Endometrium (tissue), 2 donors: Measurements from ENCODE around the gene GPRASP2.

ENCODE experiments used
- FAIRE-seq: peaks from 2 replicates; lab custom pipeline; 2012; peaks lifted over from hg19 to GRCh38; lab: Jason Lieb, UNC
- donor health status: control.
- donor health status: control.

Gene GPRASP2

DNA sequence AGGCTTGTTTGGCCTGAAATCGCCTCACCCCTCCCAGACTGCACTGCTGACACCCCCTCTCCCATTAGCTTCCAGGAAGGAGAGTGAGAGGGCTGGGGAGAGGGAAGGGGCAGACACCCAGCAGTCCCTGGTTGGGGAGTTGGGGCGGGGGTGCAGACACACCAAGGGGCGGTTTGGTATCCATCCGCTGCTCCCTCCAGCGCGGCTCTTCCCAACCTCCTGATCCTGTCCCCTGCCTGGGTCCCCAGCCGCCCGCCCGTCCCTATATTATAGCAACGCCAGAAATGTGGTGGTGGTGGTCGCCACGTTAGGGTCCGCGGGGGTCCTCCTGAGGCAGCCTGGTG lies 33.2 kb downstream of the GPRASP2 start:
- no peak for FAIRE-seq

DNA sequence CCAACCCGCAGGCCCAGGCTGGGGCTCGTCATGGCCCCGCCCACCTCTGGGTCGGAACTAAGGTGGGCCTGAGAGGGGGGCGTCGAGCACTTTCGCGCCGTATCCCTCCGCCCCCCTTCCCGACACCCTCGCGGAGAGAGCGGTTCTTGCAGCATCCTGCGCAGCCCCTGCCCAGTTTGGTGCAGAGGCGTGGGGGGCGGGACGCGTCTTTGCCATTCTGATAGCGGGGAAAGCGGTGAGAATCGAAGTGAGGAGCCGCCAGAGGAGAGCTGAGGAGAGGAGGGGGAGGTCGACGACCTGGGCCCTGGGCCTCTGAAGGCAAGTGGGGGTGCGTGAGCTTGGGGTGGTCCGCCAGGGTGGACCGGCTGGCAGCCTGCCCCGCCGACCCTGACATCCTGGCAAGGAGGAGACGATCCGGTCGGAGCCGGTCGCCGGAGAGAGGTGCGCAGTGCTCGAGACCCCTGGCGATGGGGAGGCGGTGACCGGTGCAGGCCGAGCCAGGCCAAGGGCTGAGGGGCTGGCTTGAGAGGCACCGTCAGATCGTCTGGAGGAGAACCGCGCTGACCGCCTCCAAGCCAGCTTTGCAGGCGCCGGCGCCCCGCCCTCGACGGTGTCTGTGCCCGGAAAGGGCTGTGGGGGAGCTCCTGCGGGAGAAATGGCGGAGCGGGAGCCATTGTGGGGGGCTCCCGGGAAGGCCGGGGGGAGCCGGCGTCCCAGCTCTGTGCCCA lies 33.8 kb downstream of the GPRASP2 start:
- no peak for FAIRE-seq

DNA sequence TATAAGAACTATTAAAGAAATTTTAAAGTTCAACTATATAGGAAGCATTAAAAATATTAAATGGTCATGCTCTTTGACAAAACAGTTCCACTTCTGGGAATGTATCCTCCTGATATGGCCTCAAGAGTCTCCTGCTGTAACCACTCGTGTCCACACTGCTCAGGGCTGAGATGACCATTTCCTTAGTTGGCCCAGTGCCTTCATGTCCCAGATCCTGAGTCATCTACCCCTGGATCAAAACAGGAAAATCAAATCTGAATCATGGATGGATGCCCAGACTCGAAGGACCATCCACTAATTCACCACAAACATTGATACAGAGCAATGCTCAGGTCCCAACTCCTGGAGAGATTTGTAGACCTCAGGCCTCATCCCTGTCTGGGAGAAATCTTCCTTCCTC lies 53.0 kb downstream of the GPRASP2 start:
- no peak for FAIRE-seq

DNA sequence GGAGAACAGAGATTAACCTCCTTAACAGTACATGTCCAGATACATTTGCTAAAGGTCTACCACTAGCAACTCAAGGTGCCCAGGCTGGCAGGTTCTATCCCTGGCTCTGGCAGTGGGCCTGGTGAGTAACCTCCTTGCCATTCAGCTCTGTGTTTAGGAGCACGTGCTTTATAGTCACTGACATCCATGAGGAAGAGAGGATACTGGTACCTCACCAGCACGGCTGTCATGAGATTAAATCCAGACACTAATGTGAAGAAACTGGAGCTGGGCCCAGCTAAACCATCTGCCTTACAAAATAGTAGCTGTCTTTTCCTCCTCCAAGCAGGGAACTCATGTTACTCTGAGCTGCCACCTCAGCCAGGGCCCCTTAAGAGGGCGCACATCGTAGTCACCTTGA lies 53.6 kb downstream of the GPRASP2 start:
- no peak for FAIRE-seq

DNA sequence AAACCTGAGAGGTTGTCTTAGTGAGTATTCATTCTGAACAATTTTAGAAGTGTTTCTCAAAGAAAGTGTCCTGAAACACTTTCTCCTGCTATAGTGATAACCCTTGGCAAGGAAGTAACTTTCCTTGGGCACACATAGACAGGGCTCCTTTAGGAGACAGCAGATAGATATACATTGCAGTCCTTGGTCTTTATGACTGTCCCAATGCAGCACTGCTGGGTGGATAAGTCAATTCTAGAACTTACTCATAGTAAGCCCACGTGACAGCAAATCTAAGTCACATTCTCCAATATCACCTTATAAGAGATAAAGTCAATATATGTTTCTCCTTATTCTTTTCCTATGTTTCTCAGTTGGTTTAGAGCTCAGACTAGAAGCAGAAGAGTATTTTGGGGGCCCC lies 55.0 kb downstream of the GPRASP2 start:
- no peak for FAIRE-seq
